NB4 (cell line): Measurements from ENCODE around the gene LAMA3.

Source experiments
- POLR2A ChIP-seq: IDR thresholded peaks from 2 replicates; pipeline ENCODE4 v1.6.1; 2011; ENCODE audit warnings: mild to moderate bottlenecking; ENCODE audit not compliant: insufficient read length; ENCODE audit errors: extremely low read depth
- TF ChIP-seq, protein P1 (sequence below): IDR thresholded peaks from one replicate; pipeline ENCODE4 v1.5.1; 2012; ENCODE audit warnings: low read depth, low read length

DNA sequence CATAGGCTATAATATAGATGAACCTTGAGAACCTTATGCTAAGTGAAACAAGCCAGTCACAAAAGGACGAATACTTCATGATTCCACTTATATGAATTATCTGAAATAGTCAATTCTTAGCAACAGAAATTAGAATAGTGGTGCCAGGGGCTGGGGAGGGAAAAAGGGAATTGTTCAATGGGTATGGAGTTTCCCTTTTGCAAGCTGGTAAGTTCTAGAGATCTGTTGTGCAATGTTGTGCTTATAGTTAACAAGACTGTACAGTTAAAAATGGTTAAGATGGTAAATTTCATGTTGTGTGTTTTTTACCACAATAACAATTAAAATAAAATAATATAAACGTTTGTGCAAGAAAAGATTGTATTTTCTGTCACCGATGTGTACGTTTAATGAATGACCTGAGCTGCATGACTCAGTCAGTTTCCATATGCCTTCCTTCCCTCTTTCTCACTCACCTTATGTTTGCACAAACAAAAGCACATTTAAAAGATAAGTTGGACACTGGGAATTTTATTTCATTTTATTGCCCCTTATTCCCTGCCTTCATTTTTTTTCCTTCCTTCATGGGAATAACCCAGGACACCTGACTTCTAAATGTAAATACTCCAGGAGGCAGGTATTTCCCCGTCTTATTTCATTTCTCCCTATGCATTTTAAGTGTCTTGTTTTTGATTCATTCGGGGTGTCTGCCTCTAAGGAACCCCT lies 181.6 kb downstream of the LAMA3 start:
- TF ChIP-seq, protein P1, sequence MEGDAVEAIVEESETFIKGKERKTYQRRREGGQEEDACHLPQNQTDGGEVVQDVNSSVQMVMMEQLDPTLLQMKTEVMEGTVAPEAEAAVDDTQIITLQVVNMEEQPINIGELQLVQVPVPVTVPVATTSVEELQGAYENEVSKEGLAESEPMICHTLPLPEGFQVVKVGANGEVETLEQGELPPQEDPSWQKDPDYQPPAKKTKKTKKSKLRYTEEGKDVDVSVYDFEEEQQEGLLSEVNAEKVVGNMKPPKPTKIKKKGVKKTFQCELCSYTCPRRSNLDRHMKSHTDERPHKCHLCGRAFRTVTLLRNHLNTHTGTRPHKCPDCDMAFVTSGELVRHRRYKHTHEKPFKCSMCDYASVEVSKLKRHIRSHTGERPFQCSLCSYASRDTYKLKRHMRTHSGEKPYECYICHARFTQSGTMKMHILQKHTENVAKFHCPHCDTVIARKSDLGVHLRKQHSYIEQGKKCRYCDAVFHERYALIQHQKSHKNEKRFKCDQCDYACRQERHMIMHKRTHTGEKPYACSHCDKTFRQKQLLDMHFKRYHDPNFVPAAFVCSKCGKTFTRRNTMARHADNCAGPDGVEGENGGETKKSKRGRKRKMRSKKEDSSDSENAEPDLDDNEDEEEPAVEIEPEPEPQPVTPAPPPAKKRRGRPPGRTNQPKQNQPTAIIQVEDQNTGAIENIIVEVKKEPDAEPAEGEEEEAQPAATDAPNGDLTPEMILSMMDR, result no peak
- TF ChIP-seq POLR2A, result no peak
